Endodermal cell (in vitro differentiated cells): ENCODE measurements around the gene BSN. TPM values are rescaled to one million over a fixed set of nuclear protein-coding genes. Genes with fewer than 3 reads are reported as not detected.

ENCODE experiments used
- DNase-seq: peaks from one replicate; pipeline ENCODE4 v3.0.0-alpha.2; 2017
- H3K27ac ChIP-seq: 2 replicates; pipeline ENCODE4 v1.5.1; 2013; ENCODE audit warnings: mild to moderate bottlenecking, low read depth, low read length, moderate library complexity
- H3K27me3 ChIP-seq: 2 replicates; pipeline ENCODE4 v1.6.1; 2013; ENCODE audit warnings: mild to moderate bottlenecking, low read length, moderate library complexity; ENCODE audit not compliant: insufficient read depth, control insufficient read depth, poor library complexity, severe bottlenecking
- H3K36me3 ChIP-seq: 2 replicates; pipeline ENCODE4 v1.7.0; 2013; ENCODE audit warnings: mild to moderate bottlenecking, low read length, moderate library complexity; ENCODE audit not compliant: control insufficient read depth, insufficient read depth
- H3K4me1 ChIP-seq: one replicate; pipeline ENCODE4 v1.7.0; 2013; ENCODE audit warnings: low read length; ENCODE audit not compliant: control insufficient read depth, insufficient read depth
- H3K4me3 ChIP-seq: 2 replicates; pipeline ENCODE4 v1.5.1; 2013; ENCODE audit warnings: mild to moderate bottlenecking, low read length, moderate library complexity
- H3K9ac ChIP-seq: 2 replicates; pipeline ENCODE4 v1.6.1; 2013; ENCODE audit warnings: mild to moderate bottlenecking, low read length, moderate library complexity; ENCODE audit not compliant: poor library complexity, severe bottlenecking; ENCODE audit errors: extremely low read depth
- H3K9me3 ChIP-seq: 2 replicates; pipeline ENCODE4 v1.6.1; 2013; ENCODE audit warnings: mild to moderate bottlenecking, low read length, moderate library complexity; ENCODE audit not compliant: control insufficient read depth
- H3K27ac Mint-ChIP-seq: 2 replicates; pipeline ENCODE4 v1.8.0; 2020; ENCODE audit warnings: mixed read lengths
- H3K27me3 Mint-ChIP-seq: 2 replicates; pipeline ENCODE4 v1.8.0; 2021; ENCODE audit warnings: mild to moderate bottlenecking, mixed read lengths; ENCODE audit not compliant: insufficient read depth
- H3K36me3 Mint-ChIP-seq: 2 replicates; pipeline ENCODE4 v1.8.0; 2020; ENCODE audit warnings: low read depth, mixed read lengths
- H3K4me1 Mint-ChIP-seq: 2 replicates; pipeline ENCODE4 v1.8.0; 2020; ENCODE audit warnings: mixed read lengths
- H3K4me3 Mint-ChIP-seq: 2 replicates; pipeline ENCODE4 v1.8.0; 2020; ENCODE audit warnings: mild to moderate bottlenecking, moderate library complexity, mixed read lengths
- H3K9me3 Mint-ChIP-seq: 2 replicates; pipeline ENCODE4 v1.8.0; 2020; ENCODE audit warnings: mild to moderate bottlenecking, mixed read lengths
- CTCF ChIP-seq: fragments of 200-600 bp; sonication (generic); conservative IDR thresholded peaks from 2 replicates; pipeline ENCODE4 v1.5.0; 2021; ENCODE audit warnings: antibody characterized with exemption, mild to moderate bottlenecking
- WGBS, 2 experiments: methylation state at CpG; one replicate each; pipeline versions ENCODE4 v1.1.5 to v1.1.7; 2013; ENCODE audit warnings: missing lambda C conversion rate in 2 of 2, mixed read lengths in 1 of 2; ENCODE audit not compliant: insufficient coverage in 1 of 2, insufficient read length in 1 of 2; 5-methylcytosine and 5-hydroxymethylcytosine counted together
- total RNA-seq, 2 donors: library from RNA; stranded (reverse); fragmentation: NEBNext Ultra II Directional in 1 of 2; extraction: Animal tissue kit (Norgen Biotek cat#: 25700) in 1 of 2; gene quantifications; 2 replicates in 1 of 2; 3 replicates in 1 of 2; pipeline ENCODE4 v1.2.1, GENCODE V29; 2021

Gene BSN
- total RNA-seq, 2 donors from 2014 or later, result 2.4 to 2.5 TPM

DNA sequence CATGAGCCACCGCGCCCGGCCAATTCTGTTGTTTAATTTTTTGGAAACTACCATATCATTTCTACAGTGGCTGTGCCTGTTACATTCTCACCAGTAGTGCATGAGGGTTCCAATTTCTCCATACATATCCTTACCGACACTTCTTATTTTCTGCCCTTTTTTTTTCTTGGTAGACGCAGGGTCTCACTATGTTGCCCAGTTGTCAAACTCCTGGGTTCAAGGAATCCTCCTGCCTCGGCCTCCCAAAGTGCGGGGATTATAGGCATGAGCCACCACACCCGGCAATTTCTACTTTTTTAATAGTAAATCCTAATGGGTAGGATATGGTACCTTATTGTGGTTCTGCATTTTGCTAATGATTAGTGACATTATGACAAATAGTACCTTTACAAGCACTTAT, 155.6 kb downstream of the BSN start:
- no peaks in the 10 kb centered on the region for H3K9me3 ChIP-seq
- no peak overlapping the region for H3K9ac ChIP-seq
- 94 to 97% methylated on average over 5 to 8 of the region's 8 CpGs for WGBS, 2 experiments
- no peak overlapping the region for H3K27ac Mint-ChIP-seq
- no peaks in the 10 kb centered on the region for H3K36me3 ChIP-seq
- H3K27me3 ChIP-seq, result no peaks in the 10 kb centered on the region
- H3K27me3 Mint-ChIP-seq, result no peaks in the 10 kb centered on the region
- no peaks in the 10 kb centered on the region for H3K4me1 Mint-ChIP-seq
- no peaks in the 10 kb centered on the region for H3K9me3 Mint-ChIP-seq
- no peak for DNase-seq
- no peaks in the 10 kb centered on the region for H3K4me1 ChIP-seq
- no peak for TF ChIP-seq CTCF
- no peak overlapping the region for H3K27ac ChIP-seq
- no peak overlapping the region for H3K4me3 Mint-ChIP-seq
- H3K36me3 Mint-ChIP-seq, result peaks cover 11% of the 10 kb centered on the region
- H3K4me3 ChIP-seq, result no peak overlapping the region

DNA sequence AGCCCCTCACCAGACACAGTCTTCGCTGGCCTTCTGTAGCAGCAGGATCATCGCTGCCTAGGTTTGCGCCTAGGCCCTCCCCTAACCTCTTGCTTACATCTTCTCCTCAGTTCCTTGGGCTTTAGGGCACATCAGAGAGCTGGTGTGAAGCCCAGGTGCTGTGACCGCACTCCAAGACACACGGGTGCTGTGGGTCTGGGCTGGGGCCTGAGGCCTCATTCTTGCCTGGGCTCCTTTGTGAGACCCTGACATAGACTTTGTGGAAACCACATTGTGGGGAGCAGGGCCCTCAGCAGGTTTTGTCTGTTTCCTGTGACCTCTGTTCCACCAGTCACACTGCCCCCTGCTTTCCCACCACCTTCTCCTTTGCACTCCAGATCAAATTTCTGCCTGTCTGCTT, 157.2 kb downstream of the BSN start:
- no peak overlapping the region for H3K27ac Mint-ChIP-seq
- no peaks in the 10 kb centered on the region for H3K4me1 ChIP-seq
- no peak for DNase-seq
- H3K4me3 ChIP-seq, result no peak overlapping the region
- no peaks in the 10 kb centered on the region for H3K9me3 Mint-ChIP-seq
- H3K27me3 Mint-ChIP-seq, result no peaks in the 10 kb centered on the region
- H3K9me3 ChIP-seq, result no peaks in the 10 kb centered on the region
- WGBS, 2 experiments, result 95 to 97% methylated on average over 5 of the region's 5 CpGs
- H3K27me3 ChIP-seq, result no peaks in the 10 kb centered on the region
- H3K4me1 Mint-ChIP-seq, result no peaks in the 10 kb centered on the region
- no peak overlapping the region for H3K4me3 Mint-ChIP-seq
- peaks cover 23% of the 10 kb centered on the region for H3K36me3 Mint-ChIP-seq
- no peaks in the 10 kb centered on the region for H3K36me3 ChIP-seq
- H3K9ac ChIP-seq, result no peak overlapping the region
- no peak for TF ChIP-seq CTCF
- H3K27ac ChIP-seq, result no peak overlapping the region

DNA sequence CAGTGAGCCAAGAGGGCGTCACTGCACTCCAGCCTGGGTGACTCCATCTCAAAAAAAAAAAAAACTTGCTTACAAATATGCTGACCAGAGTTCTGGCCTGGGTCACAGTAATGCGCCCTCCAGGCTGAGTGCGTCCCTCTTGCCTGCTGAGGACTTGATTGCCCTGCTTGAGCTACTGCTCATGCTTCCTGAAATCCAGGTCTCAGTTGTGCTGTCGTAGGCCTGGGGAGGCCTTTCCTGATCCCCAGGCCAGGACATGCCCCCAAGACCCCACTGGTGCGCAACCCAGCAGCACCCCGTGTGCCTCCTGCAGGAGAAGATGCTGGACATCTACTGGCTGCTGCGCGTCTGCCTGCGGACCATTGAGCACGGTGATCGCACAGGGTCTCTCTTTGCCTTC, 157.9 kb downstream of the BSN start:
- no peak overlapping the region for H3K4me3 ChIP-seq
- TF ChIP-seq CTCF, result no peak
- H3K27ac ChIP-seq, result no peak overlapping the region
- no peak overlapping the region for H3K4me3 Mint-ChIP-seq
- H3K36me3 ChIP-seq, result no peaks in the 10 kb centered on the region
- no peaks in the 10 kb centered on the region for H3K9me3 Mint-ChIP-seq
- peaks cover 23% of the 10 kb centered on the region for H3K36me3 Mint-ChIP-seq
- no peak for DNase-seq
- H3K27me3 ChIP-seq, result no peaks in the 10 kb centered on the region
- H3K9ac ChIP-seq, result no peak overlapping the region
- H3K9me3 ChIP-seq, result no peaks in the 10 kb centered on the region
- peak overlapping the region; percentile 39 for H3K27ac Mint-ChIP-seq
- 93 to 95% methylated on average over 10 to 11 of the region's 11 CpGs for WGBS, 2 experiments
- no peaks in the 10 kb centered on the region for H3K27me3 Mint-ChIP-seq
- H3K4me1 Mint-ChIP-seq, result no peaks in the 10 kb centered on the region
- no peaks in the 10 kb centered on the region for H3K4me1 ChIP-seq
